GM12872 (cell line): ENCODE results near the gene WDR12.

ENCODE experiments used
- CTCF ChIP-seq: IDR thresholded peaks from 3 replicates; pipeline ENCODE4 v1.5.1; 2011; ENCODE audit warnings: low read depth, mild to moderate bottlenecking, low read length, moderate library complexity; ENCODE audit not compliant: insufficient read depth

Gene WDR12

DNA sequence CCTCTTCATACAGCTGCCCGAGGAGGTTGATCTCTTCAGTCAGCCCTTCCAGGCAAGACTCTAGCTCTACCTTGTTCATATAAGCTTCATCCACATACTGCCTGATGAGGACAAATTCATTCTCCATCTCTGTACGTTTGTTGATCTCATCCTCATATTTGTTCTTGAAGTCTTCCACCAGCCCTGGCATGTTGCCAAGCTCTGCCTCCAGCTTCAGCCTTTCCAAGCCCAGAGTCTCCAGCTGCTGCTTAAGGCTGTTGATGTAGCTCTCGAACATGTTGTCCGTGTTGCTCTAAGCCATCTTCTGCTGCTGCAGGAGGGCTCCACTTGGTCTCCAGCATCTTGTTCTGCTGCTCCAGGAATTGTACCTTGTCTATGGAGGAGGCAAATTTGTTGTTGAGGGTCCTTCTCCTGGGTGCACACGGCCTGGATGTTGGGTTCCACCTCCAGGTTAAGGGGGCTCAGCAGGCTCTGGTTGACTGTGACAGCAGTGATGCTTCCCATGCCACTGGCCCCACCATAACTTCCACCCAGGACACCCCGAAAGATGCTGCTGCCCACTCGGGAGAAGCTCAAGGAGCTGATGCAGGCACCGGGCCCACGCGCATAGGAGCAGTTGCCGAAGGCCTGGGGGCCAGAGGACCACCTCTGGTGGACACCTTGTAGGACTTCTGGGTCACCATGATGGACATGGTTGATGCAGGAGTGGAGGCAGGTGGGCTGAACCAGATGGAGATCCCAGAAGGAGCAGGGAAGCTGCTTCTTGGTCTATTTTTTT is 70.2 kb downstream of the WDR12 start:
- TF ChIP-seq CTCF: no peak

DNA sequence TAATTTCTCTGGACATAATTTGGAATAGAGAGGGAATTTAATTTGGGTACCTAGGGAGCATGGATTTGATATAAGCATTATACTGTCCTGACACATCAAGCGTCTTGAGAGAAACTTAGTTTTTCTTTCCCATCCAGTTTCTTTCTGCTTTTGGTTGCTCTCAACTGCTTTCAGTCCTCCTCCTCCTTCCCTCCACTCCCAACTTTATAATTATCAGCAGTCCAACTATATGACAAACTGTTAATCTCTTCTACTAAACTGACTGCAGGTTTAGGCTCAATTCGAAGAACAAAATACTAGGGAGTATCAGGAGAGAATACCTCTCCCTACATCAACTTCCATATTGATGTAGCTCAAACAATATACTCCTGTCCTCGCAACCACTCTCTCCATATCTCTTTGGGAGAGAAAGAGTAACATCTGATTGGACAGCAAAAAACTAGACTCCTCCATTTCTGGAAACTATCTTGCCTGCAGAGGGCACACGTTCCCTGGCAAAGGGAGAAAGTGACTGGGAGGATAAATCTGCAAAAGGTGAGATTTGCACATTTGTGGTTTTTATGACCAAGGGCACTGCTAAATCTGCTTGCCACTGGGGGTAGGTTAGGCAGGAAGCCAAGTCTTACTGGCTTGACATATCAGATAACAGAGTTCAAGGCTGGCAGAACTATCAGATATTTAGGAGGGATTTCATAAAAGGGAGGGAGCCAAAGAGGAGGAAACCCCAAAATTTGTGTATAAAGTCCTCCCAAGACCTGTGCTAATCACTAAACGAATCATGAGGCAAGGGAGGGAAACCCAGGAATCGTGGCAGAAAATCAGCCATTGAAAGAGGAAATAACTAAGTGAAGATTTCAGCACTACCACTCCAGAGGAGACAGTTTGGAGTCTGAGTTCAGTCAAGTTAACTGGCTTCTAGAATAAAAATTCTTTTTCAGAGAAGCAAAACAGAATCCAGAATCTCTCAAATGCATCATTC is 79.9 kb downstream of the WDR12 start:
- TF ChIP-seq CTCF: peak; percentile 63

DNA sequence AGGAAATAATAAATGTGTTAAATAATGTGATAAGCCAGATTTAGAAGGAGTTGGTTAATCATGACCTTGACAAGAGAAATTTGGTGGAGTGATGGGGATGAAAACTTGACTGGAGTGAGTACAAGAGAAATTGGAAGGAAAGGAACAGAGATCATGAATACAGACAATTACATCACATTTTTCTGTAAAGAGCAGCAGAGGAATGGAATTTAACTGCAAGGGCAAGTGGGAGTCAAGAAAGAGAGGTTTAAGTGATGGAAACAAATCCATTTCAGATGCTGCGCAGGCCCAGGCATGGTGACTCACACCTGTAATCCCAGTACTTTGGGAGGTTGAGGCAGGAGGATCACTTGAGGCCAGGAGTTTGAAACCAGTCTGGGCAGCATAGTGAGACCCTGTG is 86.6 kb downstream of the WDR12 start:
- TF ChIP-seq CTCF: no peak
